HepG2 (cell line): Measurements from ENCODE around the gene R3HCC1L. TPM values are rescaled to one million over a fixed set of nuclear protein-coding genes. Genes with fewer than 3 reads are reported as not detected.
A peak's percentile ranks its signal among the peaks of the same experiment; 100 is the strongest.

Experiments used
- CEBPB ChIP-seq: IDR thresholded peaks from 2 replicates; pipeline ENCODE4 v1.6.1; 2011; ENCODE audit warnings: low read depth, low read length, improper control_type of control experiment, borderline replicate concordance
- FOXA3 ChIP-seq: IDR thresholded peaks from 2 replicates; pipeline ENCODE4 v1.6.1; 2016; ENCODE audit warnings: missing genetic modification reagents, missing compliant biosample characterization
- HDAC6 ChIP-seq: fragments of 200-600 bp; sonication (generic); IDR thresholded peaks from 2 replicates; pipeline ENCODE4 v1.7.0; 2017; ENCODE audit warnings: mild to moderate bottlenecking, antibody characterized with exemption, low read length, low read depth
- KDM1A ChIP-seq: IDR thresholded peaks from 2 replicates; pipeline ENCODE4 v1.6.1; 2016; ENCODE audit warnings: missing compliant biosample characterization
- NBN ChIP-seq: fragments of 450-650 bp; conservative IDR thresholded peaks from 2 replicates; pipeline ENCODE4 v1.6.1; 2017
- NFKB2 ChIP-seq: sonication (generic); formaldehyde crosslinking; IDR thresholded peaks from 2 replicates; pipeline ENCODE4 v1.4.0; 2020; ENCODE audit warnings: missing genetic modification reagents, borderline replicate concordance
- NFKBIZ ChIP-seq: IDR thresholded peaks from 2 replicates; pipeline ENCODE4 v1.6.1; 2018; ENCODE audit warnings: missing genetic modification reagents, missing compliant biosample characterization
- NR2F2 ChIP-seq: IDR thresholded peaks from 2 replicates; pipeline ENCODE4 v1.6.1; 2012; ENCODE audit warnings: low read depth, inconsistent platforms, borderline replicate concordance
- RCOR2 ChIP-seq: IDR thresholded peaks from 2 replicates; pipeline ENCODE4 v1.6.1; 2016; ENCODE audit warnings: missing biosample characterization, missing genetic modification reagents
- SP5 ChIP-seq: IDR thresholded peaks from 2 replicates; pipeline ENCODE4 v1.6.1; 2016; ENCODE audit warnings: low read depth, borderline replicate concordance
- TAF1 ChIP-seq: sonication (generic); formaldehyde crosslinking; IDR thresholded peaks from 2 replicates; pipeline ENCODE4 v1.4.0; 2020; ENCODE audit warnings: missing genetic modification reagents
- THAP11 ChIP-seq: IDR thresholded peaks from 2 replicates; pipeline ENCODE4 v1.6.1; 2016; ENCODE audit warnings: missing biosample characterization, missing genetic modification reagents
- ZNF569 ChIP-seq: sonication (generic); formaldehyde crosslinking; IDR thresholded peaks from 2 replicates; pipeline ENCODE4 v1.5.0; 2020; ENCODE audit warnings: mild to moderate bottlenecking, missing genetic modification reagents, moderate library complexity, borderline replicate concordance
- ZNF629 ChIP-seq: sonication (generic); formaldehyde crosslinking; conservative IDR thresholded peaks from 2 replicates; pipeline ENCODE4 v1.5.0; 2020; ENCODE audit warnings: missing genetic modification reagents
- ZNF792 ChIP-seq: IDR thresholded peaks from 2 replicates; pipeline ENCODE4 v1.6.1; 2016
- polyA plus RNA-seq, 8 experiments: library from polyadenylated mRNA; depleted of rRNA in 3 of 8; stranded (reverse) in 7 of 8; unstranded in 1 of 8; fragments of >200 nt; fragmentation: Illumina TruSeq in 4 of 8; extraction: Trizol in 4 of 8; gene quantifications; 2 replicates each; pipeline versions ENCODE4 v1.2.1 to v1.2.3, GENCODE V29; 2011 to 2016; ENCODE audit warnings: low read depth in 4 of 8, missing spikeins in 1 of 8, mixed read lengths in 1 of 8; ENCODE audit not compliant: insufficient read depth in 1 of 8
- total RNA-seq, 5 experiments: library from RNA; depleted of rRNA; stranded (reverse); fragments of >200 nt; fragmentation: Illumina TruSeq; extraction: Trizol; gene quantifications; 2 replicates each; pipeline ENCODE4 v1.2.3, GENCODE V29; 2016; ENCODE audit warnings: low read depth in 1 of 5
- TF ChIP-seq, protein P1 (sequence below), 2 experiments: sonication (generic) in 1 of 2; formaldehyde crosslinking in 1 of 2; IDR thresholded peaks; 2 replicates each; pipeline versions ENCODE4 v1.6.1 to v1.9.0; 2014 to 2022; ENCODE audit warnings: antibody characterized with exemption in 1 of 2, borderline replicate concordance in 1 of 2, inconsistent platforms in 1 of 2, low read depth in 1 of 2, missing genetic modification reagents in 1 of 2
- TF ChIP-seq, protein P2 (sequence below): sonication (generic); formaldehyde crosslinking; IDR thresholded peaks from 2 replicates; pipeline ENCODE4 v1.4.0; 2020; ENCODE audit warnings: mild to moderate bottlenecking, missing genetic modification reagents
- TF ChIP-seq, protein P3 (sequence below), 2 experiments: fragments of 450-650 bp in 1 of 2; sonication (generic) in 1 of 2; formaldehyde crosslinking; IDR thresholded peaks; 2 replicates each; pipeline versions ENCODE4 v1.5.0 to v1.8.0; 2020 to 2022; ENCODE audit warnings: mild to moderate bottlenecking in 1 of 2, missing genetic modification reagents in 1 of 2
- TF ChIP-seq, protein P4 (sequence below): sonication (generic); formaldehyde crosslinking; IDR thresholded peaks from 2 replicates; pipeline ENCODE4 v1.4.0; 2020; ENCODE audit warnings: missing genetic modification reagents
- TF ChIP-seq, protein P5 (sequence below): sonication (generic); formaldehyde crosslinking; IDR thresholded peaks from 2 replicates; pipeline ENCODE4 v1.5.1; 2020; ENCODE audit warnings: mild to moderate bottlenecking, missing genetic modification reagents, moderate library complexity

R3HCC1L gene
- total and polyA plus RNA-seq, 2 of the 13 experiments (the other 11 are each of a cell fraction or from before 2014, with no cell fraction given): 6.5 to 12.2 TPM

DNA sequence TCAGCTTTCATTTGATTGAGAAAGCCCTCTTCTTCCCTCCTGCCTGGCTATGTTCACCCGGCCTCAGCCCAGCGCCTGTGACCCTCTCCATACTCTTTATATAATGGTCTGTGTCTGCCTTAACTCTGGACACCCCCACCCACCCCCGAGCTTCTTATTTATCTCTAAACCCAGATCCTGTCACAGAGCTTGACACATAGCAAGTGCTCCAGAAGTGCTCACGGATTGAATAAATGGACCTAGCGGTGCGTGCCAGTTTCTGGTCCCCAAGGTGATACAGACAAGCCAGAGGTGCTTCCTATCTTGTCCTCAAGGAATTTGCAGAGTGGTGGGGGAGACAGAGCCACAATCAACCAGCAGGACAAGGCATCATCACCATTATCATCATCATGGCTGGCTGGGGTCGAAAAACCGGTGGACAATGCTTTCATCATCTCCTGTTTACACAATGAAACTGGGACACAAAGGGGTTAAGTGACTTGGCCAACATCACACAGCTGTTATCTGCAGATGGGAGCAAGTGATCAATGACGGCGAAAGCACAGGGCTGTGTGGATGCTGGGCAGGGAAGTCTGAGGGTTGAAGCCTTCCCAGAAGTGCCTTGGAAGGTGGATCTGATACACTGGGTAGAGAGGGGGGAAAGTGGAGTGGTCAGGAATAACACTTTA is 135.8 kb downstream of the R3HCC1L start (continued):
- TF ChIP-seq, protein P1, sequence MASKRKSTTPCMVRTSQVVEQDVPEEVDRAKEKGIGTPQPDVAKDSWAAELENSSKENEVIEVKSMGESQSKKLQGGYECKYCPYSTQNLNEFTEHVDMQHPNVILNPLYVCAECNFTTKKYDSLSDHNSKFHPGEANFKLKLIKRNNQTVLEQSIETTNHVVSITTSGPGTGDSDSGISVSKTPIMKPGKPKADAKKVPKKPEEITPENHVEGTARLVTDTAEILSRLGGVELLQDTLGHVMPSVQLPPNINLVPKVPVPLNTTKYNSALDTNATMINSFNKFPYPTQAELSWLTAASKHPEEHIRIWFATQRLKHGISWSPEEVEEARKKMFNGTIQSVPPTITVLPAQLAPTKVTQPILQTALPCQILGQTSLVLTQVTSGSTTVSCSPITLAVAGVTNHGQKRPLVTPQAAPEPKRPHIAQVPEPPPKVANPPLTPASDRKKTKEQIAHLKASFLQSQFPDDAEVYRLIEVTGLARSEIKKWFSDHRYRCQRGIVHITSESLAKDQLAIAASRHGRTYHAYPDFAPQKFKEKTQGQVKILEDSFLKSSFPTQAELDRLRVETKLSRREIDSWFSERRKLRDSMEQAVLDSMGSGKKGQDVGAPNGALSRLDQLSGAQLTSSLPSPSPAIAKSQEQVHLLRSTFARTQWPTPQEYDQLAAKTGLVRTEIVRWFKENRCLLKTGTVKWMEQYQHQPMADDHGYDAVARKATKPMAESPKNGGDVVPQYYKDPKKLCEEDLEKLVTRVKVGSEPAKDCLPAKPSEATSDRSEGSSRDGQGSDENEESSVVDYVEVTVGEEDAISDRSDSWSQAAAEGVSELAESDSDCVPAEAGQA (IDR thresholded peaks at IDR 0.05; ENCODE audit: low read depth): 0 out of 2 replicates have a peak, but pooled peaks have one; percentile 59
- TF ChIP-seq, protein P1 (CRISPR knock-in tag; IDR thresholded peaks at IDR 0.05; ENCODE audit: borderline replicate concordance): no peak
- TF ChIP-seq SP5: peak; percentile 58; the same call in 1 of the 2 replicates
- TF ChIP-seq NBN: no peak
- TF ChIP-seq, protein P2, sequence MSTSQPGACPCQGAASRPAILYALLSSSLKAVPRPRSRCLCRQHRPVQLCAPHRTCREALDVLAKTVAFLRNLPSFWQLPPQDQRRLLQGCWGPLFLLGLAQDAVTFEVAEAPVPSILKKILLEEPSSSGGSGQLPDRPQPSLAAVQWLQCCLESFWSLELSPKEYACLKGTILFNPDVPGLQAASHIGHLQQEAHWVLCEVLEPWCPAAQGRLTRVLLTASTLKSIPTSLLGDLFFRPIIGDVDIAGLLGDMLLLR (CRISPR knock-in tag): no peak
- TF ChIP-seq TAF1 (CRISPR knock-in tag): no peak
- TF ChIP-seq THAP11 (CRISPR knock-in tag): peak; percentile 68
- TF ChIP-seq RCOR2 (CRISPR knock-in tag): no peak
- no peak for TF ChIP-seq ZNF569 (CRISPR knock-in tag)
- TF ChIP-seq, protein P3, sequence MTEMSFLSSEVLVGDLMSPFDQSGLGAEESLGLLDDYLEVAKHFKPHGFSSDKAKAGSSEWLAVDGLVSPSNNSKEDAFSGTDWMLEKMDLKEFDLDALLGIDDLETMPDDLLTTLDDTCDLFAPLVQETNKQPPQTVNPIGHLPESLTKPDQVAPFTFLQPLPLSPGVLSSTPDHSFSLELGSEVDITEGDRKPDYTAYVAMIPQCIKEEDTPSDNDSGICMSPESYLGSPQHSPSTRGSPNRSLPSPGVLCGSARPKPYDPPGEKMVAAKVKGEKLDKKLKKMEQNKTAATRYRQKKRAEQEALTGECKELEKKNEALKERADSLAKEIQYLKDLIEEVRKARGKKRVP (CRISPR knock-in tag; IDR thresholded peaks at IDR 0.05): peak in 1 of 2 experiments; percentile 97; a peak in 2 of 4 replicates
- TF ChIP-seq, protein P4, sequence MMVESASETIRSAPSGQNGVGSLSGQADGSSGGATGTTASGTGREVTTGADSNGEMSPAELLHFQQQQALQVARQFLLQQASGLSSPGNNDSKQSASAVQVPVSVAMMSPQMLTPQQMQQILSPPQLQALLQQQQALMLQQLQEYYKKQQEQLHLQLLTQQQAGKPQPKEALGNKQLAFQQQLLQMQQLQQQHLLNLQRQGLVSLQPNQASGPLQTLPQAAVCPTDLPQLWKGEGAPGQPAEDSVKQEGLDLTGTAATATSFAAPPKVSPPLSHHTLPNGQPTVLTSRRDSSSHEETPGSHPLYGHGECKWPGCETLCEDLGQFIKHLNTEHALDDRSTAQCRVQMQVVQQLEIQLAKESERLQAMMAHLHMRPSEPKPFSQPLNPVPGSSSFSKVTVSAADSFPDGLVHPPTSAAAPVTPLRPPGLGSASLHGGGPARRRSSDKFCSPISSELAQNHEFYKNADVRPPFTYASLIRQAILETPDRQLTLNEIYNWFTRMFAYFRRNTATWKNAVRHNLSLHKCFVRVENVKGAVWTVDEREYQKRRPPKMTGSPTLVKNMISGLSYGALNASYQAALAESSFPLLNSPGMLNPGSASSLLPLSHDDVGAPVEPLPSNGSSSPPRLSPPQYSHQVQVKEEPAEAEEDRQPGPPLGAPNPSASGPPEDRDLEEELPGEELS (CRISPR knock-in tag): peak; percentile 91
- TF ChIP-seq HDAC6: no peak
- TF ChIP-seq, protein P5, sequence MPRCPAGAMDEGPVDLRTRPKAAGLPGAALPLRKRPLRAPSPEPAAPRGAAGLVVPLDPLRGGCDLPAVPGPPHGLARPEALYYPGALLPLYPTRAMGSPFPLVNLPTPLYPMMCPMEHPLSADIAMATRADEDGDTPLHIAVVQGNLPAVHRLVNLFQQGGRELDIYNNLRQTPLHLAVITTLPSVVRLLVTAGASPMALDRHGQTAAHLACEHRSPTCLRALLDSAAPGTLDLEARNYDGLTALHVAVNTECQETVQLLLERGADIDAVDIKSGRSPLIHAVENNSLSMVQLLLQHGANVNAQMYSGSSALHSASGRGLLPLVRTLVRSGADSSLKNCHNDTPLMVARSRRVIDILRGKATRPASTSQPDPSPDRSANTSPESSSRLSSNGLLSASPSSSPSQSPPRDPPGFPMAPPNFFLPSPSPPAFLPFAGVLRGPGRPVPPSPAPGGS (CRISPR knock-in tag): no peak
- peak; percentile 54; the same call in 1 of the 2 replicates for TF ChIP-seq NR2F2
- peak; percentile 88 for TF ChIP-seq CEBPB
- peak; percentile 92 for TF ChIP-seq KDM1A (CRISPR knock-in tag)
- peak; percentile 98 for TF ChIP-seq FOXA3 (CRISPR knock-in tag)
- TF ChIP-seq ZNF792: no peak
- TF ChIP-seq ZNF629 (CRISPR knock-in tag): peak; percentile 74
- 0 out of 2 replicates have a peak, but pooled peaks have one; percentile 28 for TF ChIP-seq NFKB2
- peak; percentile 81 for TF ChIP-seq NFKBIZ (CRISPR knock-in tag)
